ENCODE data around the gene PDE4B.
"Not testable (repeated sequence)": the region's sequence is repeated elsewhere in the genome, so short reads cannot be mapped to it uniquely, and the experiment has no call there.

The PDE4B gene

DNA sequence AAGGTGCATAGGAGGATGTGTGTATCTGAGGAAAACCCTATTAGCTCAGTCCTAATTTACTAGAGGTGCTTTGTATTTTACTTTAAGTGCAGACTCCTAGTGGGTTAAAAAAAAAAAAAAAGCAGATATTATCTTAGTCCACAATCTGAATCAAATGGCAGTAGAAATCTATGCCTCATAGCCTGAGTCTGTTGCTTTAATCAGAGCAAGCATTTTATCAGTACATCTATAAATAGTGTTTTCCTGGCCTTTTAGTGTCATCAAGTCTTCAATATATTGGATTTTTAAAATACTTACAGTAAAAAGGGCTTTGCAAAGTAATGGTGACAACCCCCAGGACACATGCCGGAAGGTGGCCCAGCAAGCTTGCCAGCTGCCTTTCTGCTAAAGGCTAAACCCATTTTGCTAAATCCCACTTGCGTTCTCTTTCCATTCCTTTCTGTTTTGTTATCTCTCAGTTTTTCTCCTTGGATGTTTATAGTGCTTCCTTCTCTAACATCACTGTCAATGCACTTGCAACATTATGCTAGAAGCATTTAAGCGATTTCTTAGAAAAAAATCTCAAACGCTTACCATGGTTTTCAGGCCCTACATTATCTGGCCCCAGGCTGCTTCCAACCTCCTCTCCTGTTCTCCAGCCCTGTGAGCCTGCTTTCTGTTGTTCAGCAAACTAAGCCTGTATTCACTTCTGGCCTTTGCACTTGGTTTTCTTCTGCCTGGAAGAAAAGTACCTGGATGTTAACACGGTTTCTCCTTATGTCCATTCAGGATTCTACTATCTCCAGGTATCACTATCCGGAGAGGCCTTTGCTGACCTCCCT is 206.3 kb downstream of the PDE4B start:
- DNase-seq = no peak

DNA sequence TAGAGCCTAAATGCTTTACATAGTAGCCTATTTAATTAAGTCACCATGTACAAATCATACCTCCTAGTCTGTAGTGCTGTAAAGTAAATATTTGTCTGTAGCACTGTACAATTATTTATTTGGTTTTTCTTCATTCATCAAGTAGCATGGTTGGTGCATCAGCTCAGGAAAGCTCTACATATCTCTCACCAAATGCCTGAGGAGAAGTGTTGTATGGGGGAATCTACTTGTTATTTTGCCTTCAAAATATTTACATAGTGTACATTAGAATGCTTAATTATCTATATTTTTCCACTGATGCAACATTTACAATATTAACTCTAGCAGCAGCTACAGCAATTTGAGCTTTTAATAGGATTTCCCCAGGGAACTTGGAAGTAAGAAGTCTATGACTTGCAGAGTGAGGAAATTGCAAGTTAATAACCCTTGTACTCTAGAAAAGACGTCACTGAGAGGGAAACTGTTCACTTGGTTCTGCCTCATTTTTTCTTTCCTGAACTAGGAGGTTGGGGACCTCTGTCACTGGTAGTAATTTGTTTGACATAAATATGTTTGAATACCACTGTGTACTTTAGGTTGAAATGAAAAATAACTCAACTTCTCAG is 207.4 kb downstream of the PDE4B start:
- no peak for DNase-seq

DNA sequence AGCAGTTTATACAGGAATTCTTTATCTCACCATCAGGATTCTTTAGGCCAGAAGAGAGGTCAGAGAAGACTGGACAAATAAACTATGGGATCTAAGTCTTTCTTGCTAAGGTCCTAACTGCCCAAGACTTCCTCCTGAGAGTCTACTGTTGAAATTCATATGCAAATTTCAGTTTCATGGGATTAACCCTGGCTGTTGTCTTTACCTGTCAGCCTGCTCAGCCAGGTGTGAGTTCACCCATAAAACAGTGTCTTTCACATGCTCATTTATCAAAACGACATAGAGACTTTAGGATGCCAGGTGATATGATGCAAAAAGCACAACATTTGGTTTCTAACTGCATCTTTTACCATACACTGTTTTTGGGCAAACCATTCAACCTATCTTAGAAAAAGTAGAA is 211.0 kb downstream of the PDE4B start:
- no peak for DNase-seq

DNA sequence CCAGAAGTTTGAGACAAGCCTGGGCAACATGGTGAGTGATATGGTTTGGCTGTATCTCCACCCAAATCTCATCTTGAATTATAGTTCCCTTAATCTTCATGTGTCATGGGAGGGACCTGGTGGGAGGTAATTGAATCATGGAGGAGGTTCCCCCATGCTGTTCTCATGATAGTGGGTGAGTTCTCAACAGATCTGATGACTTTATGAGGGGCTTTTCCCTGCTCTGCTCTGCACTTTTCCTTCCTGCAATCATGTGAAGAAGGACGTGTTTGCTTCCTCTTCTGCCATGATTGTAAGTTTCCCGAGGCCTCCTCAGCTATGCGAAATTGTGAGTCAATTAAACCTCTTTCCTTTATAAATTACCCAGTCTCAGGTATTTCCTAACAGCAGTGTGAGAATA is 213.8 kb downstream of the PDE4B start:
- not testable (repeated sequence) for DNase-seq

DNA sequence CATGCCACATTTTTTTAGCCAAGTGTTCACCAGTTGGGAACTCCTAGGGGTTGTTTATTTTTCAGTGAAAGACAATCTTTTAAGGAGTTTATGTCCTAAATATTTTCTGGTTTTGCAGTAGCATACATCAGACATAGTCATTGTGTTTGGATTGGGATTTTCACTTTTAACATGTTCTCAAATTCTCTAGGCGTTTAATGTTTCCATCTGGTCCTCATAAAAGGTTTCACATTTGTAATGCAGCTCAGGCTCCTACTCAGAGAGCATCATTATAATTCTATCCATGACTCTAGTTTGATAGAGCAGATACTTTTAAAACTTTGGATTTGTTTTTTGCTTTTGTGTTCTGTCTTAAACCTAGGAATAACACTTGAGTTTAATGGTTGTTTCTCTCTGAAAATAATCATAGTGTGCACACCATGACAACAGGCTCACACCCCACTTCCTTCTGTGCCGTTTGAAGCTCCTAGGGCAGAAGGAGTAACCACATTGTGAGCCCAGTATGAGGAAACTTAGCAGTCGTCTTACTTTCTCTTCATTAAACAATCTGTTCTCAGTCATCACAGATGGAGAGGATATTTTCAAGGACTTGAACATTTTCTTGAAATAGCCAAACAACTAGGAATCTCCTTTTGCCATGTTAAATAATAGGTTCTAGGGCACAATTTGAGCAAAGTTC is 219.6 kb downstream of the PDE4B start:
- DNase-seq = no peak

DNA sequence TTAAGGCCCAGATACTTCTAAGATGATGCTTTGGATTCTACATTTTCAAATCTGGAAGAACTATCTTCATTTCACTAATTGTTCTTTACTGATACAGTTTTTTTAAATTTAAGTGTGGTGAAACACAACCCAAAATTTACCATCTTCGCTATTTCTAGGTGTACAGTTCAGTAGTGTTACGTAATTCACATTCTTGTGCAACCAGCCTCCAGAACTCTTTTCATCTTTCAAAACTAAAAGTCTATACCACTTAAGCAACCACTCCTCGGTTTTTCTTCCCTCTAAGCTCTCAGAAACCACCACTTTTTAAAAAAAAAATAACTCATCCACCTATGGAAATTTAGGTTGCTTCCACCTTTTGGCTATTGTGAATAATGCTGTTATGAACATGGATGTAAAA is 220.7 kb downstream of the PDE4B start:
- DNase-seq = no peak

DNA sequence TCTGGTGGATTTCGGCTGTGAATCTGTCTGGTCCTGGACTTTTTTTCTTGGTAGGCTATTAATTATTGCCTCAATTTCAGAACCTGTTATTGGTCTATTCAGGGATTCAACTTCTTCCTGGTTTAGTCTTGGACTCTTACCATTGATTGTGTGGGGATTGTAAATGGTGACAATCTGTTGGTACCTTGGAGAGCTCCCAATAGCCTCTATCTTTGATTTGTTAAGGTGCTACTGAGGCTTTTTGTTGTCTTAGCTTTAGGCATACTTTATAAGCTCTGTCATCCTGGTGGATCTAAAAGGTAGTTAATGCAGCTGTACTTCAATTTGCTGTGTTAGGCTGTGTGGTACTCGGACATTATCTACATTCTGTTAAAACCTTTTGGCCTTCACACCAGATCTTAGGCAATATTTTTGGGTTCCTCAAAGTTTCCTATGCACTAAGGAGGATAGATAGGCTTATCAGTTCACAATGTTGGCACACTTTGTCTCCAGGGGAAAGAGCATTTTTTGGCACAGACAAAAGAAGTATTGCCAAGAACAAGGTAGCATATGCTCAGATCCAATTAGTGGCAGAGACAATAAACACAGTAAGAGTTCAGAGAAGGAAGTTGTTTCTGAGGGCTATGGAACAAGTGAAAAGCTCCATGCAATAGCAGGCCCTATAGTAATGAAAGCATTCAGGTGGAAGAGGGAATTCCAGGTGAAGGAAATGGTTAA is 230.4 kb downstream of the PDE4B start:
- DNase-seq = no peak

DNA sequence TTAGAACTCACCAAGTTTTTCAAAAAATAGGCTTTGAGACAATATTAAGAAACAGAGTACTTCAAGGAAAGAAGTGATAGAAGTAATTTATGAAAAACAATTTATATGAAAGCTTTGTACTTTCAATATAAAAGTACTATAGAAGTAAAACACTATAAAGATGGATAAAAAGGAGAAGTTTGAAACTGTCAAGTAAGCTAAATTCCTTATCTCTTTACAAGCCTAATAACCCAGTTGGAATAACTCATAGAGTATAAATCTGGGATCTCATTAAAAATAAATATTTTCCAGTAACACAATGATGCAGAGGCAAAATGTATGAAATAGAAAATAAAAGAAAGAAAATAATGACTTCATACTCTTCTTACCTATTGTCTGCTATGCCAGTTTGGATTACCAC is 232.5 kb downstream of the PDE4B start:
- no peak for DNase-seq

DNA sequence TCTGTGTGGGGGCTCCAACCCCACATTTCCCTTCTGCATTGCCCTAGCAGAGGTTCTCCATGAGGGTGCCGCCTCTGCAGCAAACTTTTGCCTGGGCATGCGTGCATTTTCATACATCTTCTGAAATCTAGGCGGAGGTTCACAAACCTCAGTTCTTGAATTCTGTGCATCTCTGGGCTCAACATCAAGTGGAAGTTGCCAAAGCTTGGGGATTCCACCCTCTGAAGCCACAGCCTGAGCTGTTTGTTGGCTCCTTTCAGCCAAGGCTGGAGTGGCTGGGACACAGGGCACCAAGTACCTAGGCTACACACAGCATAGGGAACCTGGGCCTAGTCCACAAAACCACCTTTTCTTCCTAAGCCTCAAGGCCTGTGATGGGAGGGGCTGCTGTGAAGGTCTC is 235.3 kb downstream of the PDE4B start:
- DNase-seq = no peak

DNA sequence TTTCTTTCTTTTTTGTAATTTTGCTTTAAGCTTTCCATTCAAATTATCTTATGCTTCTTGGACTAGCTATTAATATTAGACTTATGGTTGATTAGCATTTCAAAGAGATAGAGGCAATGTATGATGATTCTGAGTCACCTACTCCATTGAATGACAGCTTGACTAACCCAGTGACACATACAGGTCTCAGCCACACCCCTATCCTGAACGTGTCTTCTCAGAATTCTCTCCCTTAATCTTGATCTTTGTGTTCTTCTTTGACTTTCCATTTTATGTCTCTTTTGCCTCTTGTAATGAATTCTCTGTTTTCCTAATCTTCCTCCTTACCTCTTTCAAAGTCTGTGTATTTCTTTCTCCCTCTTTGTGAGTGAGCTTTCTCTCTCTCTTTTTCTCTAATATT is 241.1 kb downstream of the PDE4B start:
- no peak for DNase-seq

DNA sequence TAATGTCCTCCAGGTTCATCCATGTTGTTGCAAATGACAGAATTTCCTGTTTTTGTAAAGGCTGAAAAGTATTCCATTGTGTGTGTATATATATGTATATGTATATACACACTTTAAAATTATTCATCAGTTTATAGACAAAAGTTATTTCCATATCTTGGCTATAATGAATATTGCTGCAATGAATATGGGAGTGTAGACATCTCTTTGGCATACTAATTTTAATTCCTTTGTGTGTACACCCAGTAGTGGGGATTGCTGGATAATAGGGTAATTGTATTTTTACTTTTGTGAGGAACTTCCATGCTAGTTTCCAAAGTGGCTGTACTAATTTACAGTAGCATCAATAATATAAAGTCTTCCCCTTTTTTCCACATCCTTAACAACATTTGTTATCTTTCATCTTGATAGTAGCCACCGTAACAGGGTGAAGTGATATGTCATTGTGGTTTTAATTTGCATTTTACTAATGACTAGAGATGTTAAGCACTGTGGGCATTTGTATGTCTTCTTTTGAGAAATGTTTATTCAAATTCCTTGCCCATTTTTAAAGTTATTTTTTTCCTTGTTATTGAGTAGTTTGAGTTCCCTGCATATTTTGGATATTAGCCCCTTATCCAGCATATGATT is 243.0 kb downstream of the PDE4B start:
- no peak for DNase-seq

DNA sequence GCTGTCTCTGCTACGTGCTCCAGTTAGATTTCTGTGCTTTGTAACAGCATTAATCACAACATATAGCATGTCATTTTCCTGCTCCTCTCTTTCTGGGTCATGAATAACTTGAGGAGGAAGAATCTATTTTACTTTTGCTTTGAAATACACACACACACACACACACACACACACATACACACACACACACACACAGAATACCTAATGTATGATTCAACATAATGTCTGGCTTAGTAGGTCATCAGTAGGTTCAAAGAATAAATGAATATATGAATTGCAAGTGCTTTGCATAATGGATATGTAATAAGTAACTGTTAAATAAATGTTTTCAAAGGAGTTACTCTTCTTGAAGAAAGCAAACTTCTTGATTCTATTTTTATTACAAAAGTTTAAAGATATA is 249.0 kb downstream of the PDE4B start:
- no peak for DNase-seq

DNA sequence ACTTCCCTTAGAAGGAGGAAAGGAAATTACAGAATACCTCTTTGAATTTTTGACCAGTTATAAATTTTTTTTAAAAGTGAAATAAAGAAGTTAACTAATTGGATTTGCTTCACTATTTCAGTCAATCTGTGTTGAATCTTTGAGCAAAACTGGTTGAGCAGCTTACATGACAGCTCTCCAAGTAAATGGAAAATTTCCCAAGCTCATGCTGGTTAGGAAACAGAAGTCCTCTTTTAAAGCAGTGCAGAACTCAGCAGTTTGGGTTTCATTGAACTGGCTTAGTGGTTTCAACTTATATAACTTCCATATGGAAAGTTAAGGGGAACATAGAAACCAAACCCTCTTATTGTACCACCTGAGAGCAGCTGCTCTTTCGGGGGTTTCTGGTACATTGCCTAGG is 250.5 kb downstream of the PDE4B start:
- DNase-seq = no peak

DNA sequence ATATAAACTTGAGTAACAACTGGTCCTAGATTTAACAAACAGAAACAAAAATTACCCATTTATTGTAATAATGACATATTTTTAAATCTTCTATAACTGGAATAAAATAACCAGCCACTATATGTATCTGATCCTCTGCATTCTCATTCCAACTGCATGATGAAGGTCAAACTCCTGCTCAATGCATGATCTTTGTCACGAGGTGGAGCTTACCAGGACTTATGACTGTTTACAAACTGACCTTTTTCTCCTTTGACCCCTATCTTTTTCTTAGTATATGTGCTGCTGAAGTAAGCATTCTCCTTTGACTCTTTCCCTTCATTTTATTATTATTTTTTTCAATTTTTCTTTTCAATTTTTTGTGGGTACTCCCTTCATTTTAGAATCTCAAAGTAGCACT is 252.2 kb downstream of the PDE4B start:
- DNase-seq = no peak

DNA sequence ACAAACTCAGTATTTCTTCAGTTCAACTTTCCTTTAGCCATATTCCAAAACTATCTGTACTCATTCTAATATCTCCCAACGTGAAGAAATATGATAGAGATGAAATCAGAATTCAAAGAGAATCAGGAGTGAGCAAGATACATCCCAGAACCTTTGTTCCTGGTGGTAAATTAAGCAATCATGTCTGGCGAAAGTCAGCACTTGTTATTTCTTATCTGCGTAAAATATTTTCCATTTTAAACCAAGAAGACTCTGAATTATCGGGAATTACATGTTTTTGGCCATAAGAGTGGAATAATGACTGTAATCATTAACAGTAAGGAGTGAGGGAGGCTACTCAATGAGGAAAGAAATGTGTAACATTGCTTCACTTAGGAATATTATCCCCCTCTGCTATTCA is 253.7 kb downstream of the PDE4B start:
- no peak for DNase-seq

DNA sequence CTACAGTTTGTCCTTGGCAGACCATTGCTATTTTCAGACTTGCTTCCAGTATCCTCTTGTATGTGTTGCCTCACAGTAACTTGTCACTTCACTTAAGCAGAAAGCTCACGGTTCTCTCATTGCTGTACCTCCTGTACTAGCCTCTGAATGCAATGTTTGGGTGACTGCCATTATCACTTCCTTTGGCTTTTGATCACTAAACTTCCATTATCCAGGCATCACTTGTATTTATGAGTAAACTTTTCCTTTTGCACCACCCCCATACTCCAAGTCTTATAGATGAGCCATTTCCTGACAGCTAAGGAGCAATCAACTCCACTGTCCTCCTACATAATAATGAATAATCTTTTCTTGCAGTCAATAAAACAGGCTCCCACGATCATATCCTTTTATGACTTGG is 255.3 kb downstream of the PDE4B start:
- no peak for DNase-seq

DNA sequence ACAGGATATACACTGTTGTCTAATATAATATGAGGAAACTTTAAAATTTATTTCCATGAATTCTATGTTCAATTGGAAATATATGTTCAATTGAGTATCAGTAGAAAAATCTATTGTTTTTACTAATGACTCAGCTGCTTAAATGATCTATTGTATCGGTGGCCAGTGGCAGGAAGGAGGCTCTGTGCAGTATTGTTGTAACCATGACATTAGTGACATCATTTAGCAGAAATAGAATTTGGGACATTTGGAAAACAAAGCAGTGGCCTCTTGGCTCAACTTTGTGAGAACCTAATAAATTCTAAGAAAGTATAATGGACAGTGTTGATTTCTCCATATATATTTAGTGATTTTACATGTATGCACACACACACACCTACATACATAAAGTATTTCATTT is 257.4 kb downstream of the PDE4B start:
- DNase-seq = no peak

DNA sequence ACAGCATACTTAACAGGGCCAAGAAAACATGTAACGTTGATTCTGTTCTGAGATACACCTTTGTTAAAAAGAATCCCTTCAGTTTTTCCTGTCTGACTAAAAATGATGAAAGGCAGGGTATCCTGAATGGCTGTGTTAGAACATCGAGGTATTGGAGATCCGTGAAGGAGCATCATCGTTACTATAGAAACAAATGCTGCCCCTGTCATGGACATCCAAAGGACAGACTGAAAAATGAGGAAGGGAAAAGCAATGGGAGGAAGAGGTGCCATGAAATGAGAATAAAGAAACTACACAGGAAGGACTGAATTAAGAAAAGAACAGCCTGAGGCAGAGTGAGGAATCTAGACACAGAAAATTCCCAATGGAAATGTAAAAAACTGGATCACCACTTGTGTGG is 257.9 kb downstream of the PDE4B start:
- no peak for DNase-seq

DNA sequence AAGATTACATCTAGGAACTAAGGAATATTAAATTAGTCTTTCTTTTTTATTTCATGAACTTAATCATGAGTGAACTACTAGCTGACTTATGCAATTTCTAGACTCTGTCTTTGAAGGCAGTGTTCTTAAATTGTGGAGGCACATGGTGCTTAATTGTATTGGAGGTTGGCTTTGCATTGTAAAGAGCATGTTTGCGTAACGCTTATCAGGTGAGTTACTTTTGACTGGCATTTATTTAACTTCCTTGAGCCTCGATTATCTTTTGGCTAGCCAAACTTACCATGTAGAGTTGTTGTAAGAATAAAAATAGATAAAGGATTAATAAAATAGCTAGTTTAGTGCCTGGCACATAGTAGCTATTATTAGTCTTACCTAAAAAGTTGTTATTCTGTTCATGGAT is 262.4 kb downstream of the PDE4B start:
- DNase-seq = no peak

DNA sequence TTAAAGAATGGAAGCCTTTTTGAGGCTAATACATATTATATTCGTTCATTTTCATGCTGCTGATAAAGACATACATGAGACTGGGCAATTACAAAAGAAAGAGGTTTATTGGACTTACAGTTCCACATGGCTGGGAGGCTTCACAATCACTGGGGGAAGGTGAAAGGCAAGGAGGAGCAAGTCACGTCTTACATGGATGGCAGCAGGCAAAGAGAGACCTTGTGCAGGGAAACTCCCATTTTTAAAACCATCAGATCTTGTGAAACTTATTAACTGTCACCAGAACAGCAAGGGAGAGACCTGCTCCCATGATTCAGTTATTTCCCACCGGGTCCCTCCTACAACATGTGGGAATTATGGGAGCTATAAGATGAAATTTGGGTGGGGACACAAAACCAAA is 264.8 kb downstream of the PDE4B start:
- not testable (repeated sequence) for DNase-seq

DNA sequence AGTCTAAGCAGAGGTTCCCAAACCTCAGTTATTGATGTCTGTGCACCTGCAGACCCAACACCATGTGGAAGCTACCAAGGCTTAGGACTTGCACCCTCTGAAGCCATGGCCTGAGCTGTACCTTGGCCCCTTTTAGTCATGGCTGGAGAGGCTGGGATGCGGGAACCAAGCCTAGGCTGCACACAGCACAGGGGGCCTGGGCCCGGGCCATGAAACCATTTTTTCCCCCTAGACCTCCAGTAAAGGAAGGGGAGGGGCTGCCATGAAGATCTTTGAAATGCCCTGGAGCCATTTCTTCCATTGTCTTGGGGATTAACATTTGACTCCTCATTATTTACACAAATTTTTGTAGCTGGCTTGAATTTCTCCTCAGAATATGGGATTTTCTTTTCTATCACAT is 265.9 kb downstream of the PDE4B start:
- DNase-seq = no peak

DNA sequence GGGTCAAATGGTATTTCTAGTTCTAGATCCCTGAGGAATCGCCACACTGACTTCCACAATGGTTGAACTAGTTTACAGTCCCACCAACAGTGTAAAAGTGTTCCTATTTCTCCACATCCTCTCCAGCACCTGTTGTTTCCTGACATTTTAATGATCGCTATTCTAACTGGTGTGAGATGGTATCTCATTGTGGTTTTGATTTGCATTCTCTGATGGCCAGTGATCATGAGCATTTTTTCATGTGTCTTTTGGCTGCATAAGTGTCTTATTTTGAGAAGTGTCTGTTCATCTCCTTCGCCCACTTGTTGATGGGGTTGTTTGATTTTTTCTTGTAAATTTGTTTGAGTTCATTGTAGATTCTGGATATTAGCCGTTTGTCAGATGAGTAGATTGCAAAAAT is 274.5 kb downstream of the PDE4B start:
- not testable (repeated sequence) for DNase-seq

All from activated naive CD4-positive, alpha-beta T cell treated with anti-CD3 and anti-CD28 coated beads, Interleukin-2, amount 50 U/mL, for 16 hours (primary cell).